Activated CD8-positive, alpha-beta T cell treated with anti-CD3 and anti-CD28 coated beads for 36 hours (primary cell): ENCODE measurements around the gene ARHGAP22. TPM values are rescaled to one million over a fixed set of nuclear protein-coding genes. Genes with fewer than 3 reads are reported as not detected.

Experiments used
- ATAC-seq: fragments of 200-7000 bp; cut with Tn5 transposase; one replicate; pipeline ENCODE4 v1.10.0; 2021; ENCODE audit warnings: mild to moderate bottlenecking, moderate library complexity
- CTCF ChIA-PET: fragments of 350-600 bp; sonication (Branson Sonifier 250); formaldehyde crosslinking; loops from one replicate; lab custom pipeline; 2021; ENCODE audit warnings: antibody characterized with exemption; lab: Charles Lee
- POLR2A ChIA-PET: fragments of 350-600 bp; sonication (Branson Sonifier 250); formaldehyde crosslinking; loops from one replicate; lab custom pipeline; 2021; ENCODE audit warnings: antibody characterized with exemption; lab: Charles Lee
- DNase-seq: peaks from one replicate; pipeline ENCODE4 v3.0.0-alpha.2; 2020
- H3K27ac Mint-ChIP-seq: one replicate; pipeline ENCODE4 v1.8.0; 2021; ENCODE audit warnings: mild to moderate bottlenecking, mixed read lengths
- H3K27me3 Mint-ChIP-seq: one replicate; pipeline ENCODE4 v1.8.0; 2021; ENCODE audit warnings: mixed read lengths
- H3K36me3 Mint-ChIP-seq: one replicate; pipeline ENCODE4 v1.8.0; 2021; ENCODE audit warnings: low read depth, mixed read lengths
- H3K4me1 Mint-ChIP-seq: one replicate; pipeline ENCODE4 v1.8.0; 2021; ENCODE audit warnings: low read depth, mixed read lengths
- H3K4me3 Mint-ChIP-seq: one replicate; pipeline ENCODE4 v1.8.0; 2021; ENCODE audit warnings: mild to moderate bottlenecking, moderate library complexity, mixed read lengths
- H3K9me3 Mint-ChIP-seq: one replicate; pipeline ENCODE4 v1.8.0; 2021; ENCODE audit warnings: mixed read lengths
- CTCF ChIP-seq: fragments of 200-600 bp; IDR thresholded peaks from one replicate; pipeline ENCODE4 v1.8.0; 2022; ENCODE audit warnings: antibody characterized with exemption, mild to moderate bottlenecking
- intact Hi-C: fragments of 100-400 bp; cut with micrococcal nuclease; formaldehyde crosslinking; loops from one replicate; pipeline ENCODE4 v1.10.0; 2022
- total RNA-seq, 2 experiments: library from RNA; stranded (reverse); gene quantifications; one replicate each; pipeline ENCODE4 v1.2.3, GENCODE V29; 2021

The ARHGAP22 gene
- total RNA-seq, 2 experiments from 2014 or later = not detected

DNA sequence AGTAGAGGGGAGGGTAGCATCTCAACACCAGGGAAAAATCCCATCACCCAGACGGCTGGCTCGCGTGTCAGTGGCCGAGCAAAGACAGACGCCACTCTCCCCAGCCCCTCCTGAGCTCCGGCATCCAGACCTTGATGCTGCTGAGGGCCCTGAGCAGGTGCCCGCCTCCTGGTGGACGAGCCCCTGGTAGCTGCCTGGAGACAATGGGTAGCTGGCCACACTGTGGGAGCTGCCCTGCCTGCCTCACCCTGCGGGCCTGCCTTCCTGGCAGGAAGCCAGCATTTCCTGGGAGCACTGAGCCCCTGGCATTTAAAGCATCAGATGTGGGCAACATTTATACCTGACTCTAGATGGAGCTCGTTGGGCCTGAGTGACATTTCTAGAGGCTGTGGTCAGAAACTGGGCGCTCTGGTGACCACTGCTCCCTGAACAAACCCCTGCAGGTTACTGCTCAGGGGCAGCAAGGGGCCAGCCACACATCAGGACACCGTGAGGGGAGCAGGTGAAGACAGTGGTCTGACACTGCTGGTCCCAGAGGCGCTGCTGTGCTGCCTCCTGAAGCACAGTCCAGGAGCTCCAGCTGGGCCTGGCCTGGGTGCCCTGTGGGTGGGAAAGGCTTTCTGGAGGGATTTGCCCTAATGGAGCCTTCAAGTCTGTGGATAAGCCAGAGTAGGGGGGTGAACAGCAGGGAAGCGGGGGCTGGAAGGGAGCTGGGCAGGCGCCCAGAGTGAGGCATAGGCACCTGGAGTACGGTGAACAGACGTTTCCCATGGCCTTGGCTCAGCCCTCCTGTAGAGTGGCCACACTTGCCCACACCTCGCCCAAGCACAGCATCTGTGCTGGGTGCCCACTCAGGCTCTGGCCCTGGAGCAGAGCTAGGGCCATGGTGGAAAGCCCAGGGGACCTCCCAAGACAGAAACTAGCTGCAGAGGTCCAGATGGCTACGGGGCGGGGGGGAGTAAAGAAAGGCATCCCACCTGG, 159.7 kb downstream of the ARHGAP22 start:
- H3K9me3 Mint-ChIP-seq = peaks cover 2% of the 10 kb centered on the region
- H3K4me1 Mint-ChIP-seq = no peaks in the 10 kb centered on the region
- CTCF ChIA-PET = interaction anchor here (0.9 to 1.3 kb wide), 3 partner anchors 81 to 211 kb away, joined by 3 to 4 read pairs (median 3); no protein-coding TSS in a partner anchor
- ATAC-seq = no peak
- TF ChIP-seq CTCF = no peak
- DNase-seq = no peak
- H3K27me3 Mint-ChIP-seq = no peaks in the 10 kb centered on the region
- POLR2A ChIA-PET = no interaction called here
- H3K36me3 Mint-ChIP-seq = no peaks in the 10 kb centered on the region
- intact Hi-C loops = no loop called here
- no peak overlapping the region for H3K27ac Mint-ChIP-seq
- no peak overlapping the region for H3K4me3 Mint-ChIP-seq

- H3K4me1 Mint-ChIP-seq = no peaks in the 10 kb centered on the region
- CTCF ChIA-PET = interaction anchor here (1.0 to 1.3 kb wide), 2 partner anchors 80 to 85 kb away, joined by 3 to 4 read pairs; no protein-coding TSS in a partner anchor
- POLR2A ChIA-PET = no interaction called here
These were observed 160.6 kb downstream of the ARHGAP22 start for GRCh38 chr10:48444266-48444665.

GRCh38 chr10:48442809-48443177, 162.1 kb downstream of the ARHGAP22 start:
- Mint-ChIP-seq H3K4me1 (no peaks in the 10 kb centered on the region), H3K27ac (no peak overlapping the region), H3K27me3 (no peaks in the 10 kb centered on the region), H3K36me3 (no peaks in the 10 kb centered on the region), H3K9me3 (peaks cover 2% of the 10 kb centered on the region), H3K4me3 (no peak overlapping the region)
- intact Hi-C loops = no loop called here
- CTCF ChIA-PET = no interaction called here
- ATAC-seq = no peak
- TF ChIP-seq CTCF = no peak
- no peak for DNase-seq
- POLR2A ChIA-PET = no interaction called here

More at GRCh38 chr10:48444266-48444665, 160.6 kb downstream of the ARHGAP22 start:
- ATAC-seq = no peak
- H3K9me3 Mint-ChIP-seq = peaks cover 2% of the 10 kb centered on the region
- no peak overlapping the region for H3K4me3 Mint-ChIP-seq
- H3K27ac Mint-ChIP-seq = no peak overlapping the region
- DNase-seq = no peak
- TF ChIP-seq CTCF = no peak
- no peaks in the 10 kb centered on the region for H3K27me3 Mint-ChIP-seq
- H3K36me3 Mint-ChIP-seq = no peaks in the 10 kb centered on the region
- intact Hi-C loops = no loop called here

- ChIA-PET CTCF (no interaction called here), POLR2A (no interaction called here)
- no peak for TF ChIP-seq CTCF
- intact Hi-C loops = no loop called here
- no peak overlapping the region for H3K27ac Mint-ChIP-seq
- no peaks in the 10 kb centered on the region for H3K27me3 Mint-ChIP-seq
- H3K4me3 Mint-ChIP-seq = no peak overlapping the region
- H3K9me3 Mint-ChIP-seq = peaks cover 2% of the 10 kb centered on the region
- no peaks in the 10 kb centered on the region for H3K4me1 Mint-ChIP-seq
- no peak for ATAC-seq
- H3K36me3 Mint-ChIP-seq = no peaks in the 10 kb centered on the region
- no peak for DNase-seq
These were observed 162.6 kb downstream of the ARHGAP22 start for GRCh38 chr10:48442090-48442808.
